Measurements from ENCODE around the gene AGBL1. TPM values are rescaled to one million over a fixed set of nuclear protein-coding genes. Genes with fewer than 3 reads are reported as not detected.

AGBL1 gene
- total RNA-seq, 4 donors from 2014 or later: 0.40 TPM; not detected in 3

GRCh38 chr15:86042226-86042625 lies 37.4 kb upstream of the AGBL1 start:
- Histone ChIP-seq H3K4me1 (no peaks in the 10 kb centered on the region), H3K4me3 (no peak overlapping the region), H3K27ac (no peak overlapping the region), H3K36me3 (no peaks in the 10 kb centered on the region), H3K9me3 (no peaks in the 10 kb centered on the region), H3K27me3 (no peaks in the 10 kb centered on the region)
- no peak for DNase-seq
- TF ChIP-seq CTCF (IDR thresholded peaks at IDR 0.05) (no peak), POLR2A (IDR thresholded peaks at IDR 0.05) (no peak)

DNA sequence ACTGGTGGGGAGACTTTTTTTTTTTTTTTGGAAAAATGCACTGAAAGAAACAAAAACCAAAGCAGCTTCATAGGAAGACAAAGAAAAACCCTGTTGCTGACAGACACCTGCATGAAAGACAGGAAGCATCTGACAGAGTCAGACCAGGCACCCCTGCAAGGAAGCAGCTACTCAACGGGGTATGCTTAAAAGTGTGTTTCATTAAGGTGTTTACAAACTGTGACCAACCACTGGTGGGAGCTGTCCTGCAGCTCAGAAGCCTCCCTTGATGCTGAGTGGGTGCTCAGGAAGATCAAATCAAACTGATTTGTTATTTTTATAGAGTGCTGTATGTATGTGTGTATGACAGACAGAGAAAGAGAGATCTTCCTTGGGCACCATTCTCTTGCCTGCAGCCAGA lies 34.7 kb upstream of the AGBL1 start:
- H3K4me3 ChIP-seq: no peak overlapping the region
- no peaks in the 10 kb centered on the region for H3K9me3 ChIP-seq
- no peaks in the 10 kb centered on the region for H3K4me1 ChIP-seq
- no peak for DNase-seq
- no peaks in the 10 kb centered on the region for H3K27me3 ChIP-seq
- no peaks in the 10 kb centered on the region for H3K36me3 ChIP-seq
- TF ChIP-seq CTCF (IDR thresholded peaks at IDR 0.05) (no peak), POLR2A (IDR thresholded peaks at IDR 0.05) (no peak)
- H3K27ac ChIP-seq: no peak overlapping the region

DNA sequence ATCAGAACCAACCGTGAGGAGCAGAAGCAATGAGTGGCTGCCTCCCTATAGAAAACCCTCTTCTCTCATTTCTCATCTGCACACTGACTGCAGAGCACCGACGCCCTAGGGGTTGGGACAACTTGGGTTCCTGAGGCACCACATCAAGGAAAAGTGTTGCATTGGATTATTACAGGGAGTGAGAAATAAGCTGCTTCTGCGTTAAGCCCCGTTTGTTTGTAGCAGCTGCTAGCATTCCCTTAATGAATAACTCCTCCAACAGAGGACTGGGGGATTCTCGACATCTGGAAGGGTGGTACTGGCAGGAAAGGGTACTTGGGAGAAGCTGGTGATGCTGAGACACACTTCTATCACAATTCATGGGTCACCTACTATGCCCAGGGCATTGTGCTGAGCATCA lies 25.3 kb upstream of the AGBL1 start:
- no peaks in the 10 kb centered on the region for H3K9me3 ChIP-seq
- no peak overlapping the region for H3K27ac ChIP-seq
- TF ChIP-seq POLR2A (IDR thresholded peaks at IDR 0.05) (no peak), CTCF (IDR thresholded peaks at IDR 0.05) (no peak)
- no peaks in the 10 kb centered on the region for H3K36me3 ChIP-seq
- no peak overlapping the region for H3K4me3 ChIP-seq
- DNase-seq: no peak
- H3K4me1 ChIP-seq: no peaks in the 10 kb centered on the region
- no peaks in the 10 kb centered on the region for H3K27me3 ChIP-seq

DNA sequence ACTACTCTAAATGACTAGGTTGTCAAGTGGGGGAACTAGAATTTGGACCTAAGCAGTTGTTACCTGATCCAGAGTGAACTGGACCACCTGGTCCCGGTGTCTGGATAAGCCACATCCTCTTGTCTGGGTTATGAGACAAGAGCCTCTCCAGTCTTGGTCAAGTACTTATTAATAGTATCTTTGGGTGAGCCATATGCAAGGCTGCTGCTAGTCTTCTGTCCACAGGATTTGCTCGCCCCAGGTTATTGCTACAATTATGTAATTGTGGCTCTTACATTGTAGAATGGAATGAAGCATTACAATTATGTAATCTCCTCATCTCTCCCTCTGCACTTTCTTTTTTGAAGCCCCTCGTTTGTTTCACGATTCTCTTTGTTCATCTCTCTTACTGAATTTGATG lies 24.0 kb upstream of the AGBL1 start:
- no peak overlapping the region for H3K27ac ChIP-seq
- TF ChIP-seq CTCF (IDR thresholded peaks at IDR 0.05) (no peak), POLR2A (IDR thresholded peaks at IDR 0.05) (no peak)
- DNase-seq: no peak
- H3K9me3 ChIP-seq: no peaks in the 10 kb centered on the region
- H3K4me3 ChIP-seq: no peak overlapping the region
- no peaks in the 10 kb centered on the region for H3K4me1 ChIP-seq
- no peaks in the 10 kb centered on the region for H3K27me3 ChIP-seq
- no peaks in the 10 kb centered on the region for H3K36me3 ChIP-seq

GRCh38 chr15:86059851-86060250 lies 19.8 kb upstream of the AGBL1 start:
- no peaks in the 10 kb centered on the region for H3K4me1 ChIP-seq
- H3K36me3 ChIP-seq: no peaks in the 10 kb centered on the region
- H3K9me3 ChIP-seq: no peaks in the 10 kb centered on the region
- no peak overlapping the region for H3K4me3 ChIP-seq
- no peak for TF ChIP-seq POLR2A (IDR thresholded peaks at IDR 0.05)
- no peaks in the 10 kb centered on the region for H3K27me3 ChIP-seq
- H3K27ac ChIP-seq: no peak overlapping the region
- no peak for DNase-seq

DNA sequence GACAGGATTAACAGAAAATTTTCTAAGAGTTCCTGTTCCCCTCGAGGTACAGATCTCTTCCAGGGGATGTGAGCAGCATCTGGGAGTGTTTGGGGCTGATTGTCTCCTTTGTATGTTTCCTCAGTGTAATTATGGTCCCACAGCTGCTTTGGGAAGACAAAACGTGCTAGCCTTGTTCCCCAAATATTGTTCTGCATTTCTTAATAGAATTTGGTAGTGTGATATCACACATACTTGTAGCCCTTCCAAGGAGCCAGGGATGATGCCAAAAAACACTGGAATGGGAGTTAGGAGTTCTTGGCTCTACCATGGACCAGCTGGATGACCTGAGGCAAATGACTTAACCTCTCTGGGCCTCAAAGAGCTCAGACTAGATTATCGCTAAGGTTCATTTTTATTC lies 19.0 kb upstream of the AGBL1 start:
- Histone ChIP-seq H3K27me3 (no peaks in the 10 kb centered on the region), H3K27ac (no peak overlapping the region), H3K36me3 (no peaks in the 10 kb centered on the region), H3K9me3 (no peaks in the 10 kb centered on the region), H3K4me1 (no peaks in the 10 kb centered on the region), H3K4me3 (no peak overlapping the region)
- TF ChIP-seq POLR2A (IDR thresholded peaks at IDR 0.05): no peak
- no peak for TF ChIP-seq CTCF (IDR thresholded peaks at IDR 0.05)
- no peak for DNase-seq

Data from Peyer's patch (tissue), 4 donors.